ENCODE results near the gene SF3B2.
"Not testable (repeated sequence)": the region's sequence is repeated elsewhere in the genome, so short reads cannot be mapped to it uniquely, and the experiment has no call there.

The SF3B2 gene

GRCh38 chr11:66068154-66068821 is 16.1 kb downstream of the SF3B2 start:
- DNase-seq: peak; percentile 61 to 89 (median 78)
- intact Hi-C loops (cut with DNase I): no loop called here

- peak in 31 of 42 donors; percentile 35 to 76 (median 58) for DNase-seq
- intact Hi-C loops (cut with DNase I): no loop called here
These were observed 17.0 kb downstream of the SF3B2 start for GRCh38 chr11:66068923-66069714.

- intact Hi-C loops (cut with DNase I): no loop called here
- peak in 40 of 42 donors; percentile 53 to 85 (median 68) for DNase-seq
These were observed 17.8 kb downstream of the SF3B2 start, which contains the start of gene PACS1 for GRCh38 chr11:66069715-66070603. Gene PACS1 (plus strand): TSS chr11:66070272. CDS start chr11:66070487, 215 bp downstream.

GRCh38 chr11:66070604-66071380 is 18.6 kb downstream of the SF3B2 start:
- intact Hi-C loops (cut with DNase I): no loop called here
- peak in 33 of 42 donors; percentile 31 to 76 (median 49) for DNase-seq

- DNase-seq: peak in 6 of 42 donors; percentile 19 to 43 (median 26)
These were observed 19.2 kb downstream of the SF3B2 start for GRCh38 chr11:66071381-66071801.

GRCh38 chr11:66072081-66072480 is 19.9 kb downstream of the SF3B2 start:
- peak in 2 of 42 donors; percentile 2 to 22 for DNase-seq
- intact Hi-C loops (cut with DNase I): no loop called here

More at GRCh38 chr11:66071381-66071801, 19.2 kb downstream of the SF3B2 start:
- intact Hi-C loops (cut with DNase I): no loop called here

- intact Hi-C loops (cut with DNase I): no loop called here
- DNase-seq: peak in 1 of 42 donors; percentile 34
These were observed 20.4 kb downstream of the SF3B2 start for GRCh38 chr11:66072518-66072917.

- peak in 1 of 42 donors; percentile 4 for DNase-seq
- intact Hi-C loops (cut with DNase I): no loop called here
These were observed 21.5 kb downstream of the SF3B2 start for GRCh38 chr11:66073669-66074068.

GRCh38 chr11:66075273-66075672 is 23.1 kb downstream of the SF3B2 start:
- DNase-seq: peak in 2 of 42 donors; percentile 1 to 10
- intact Hi-C loops (cut with DNase I): no loop called here

- intact Hi-C loops (cut with DNase I): no loop called here
- DNase-seq: no peak
These were observed 24.4 kb downstream of the SF3B2 start for GRCh38 chr11:66076561-66076960.

GRCh38 chr11:66077927-66078326 is 25.8 kb downstream of the SF3B2 start:
- DNase-seq: no peak
- intact Hi-C loops (cut with DNase I): no loop called here

GRCh38 chr11:66078949-66079348 is 26.8 kb downstream of the SF3B2 start:
- intact Hi-C loops (cut with DNase I): not testable (repeated sequence)

GRCh38 chr11:66080055-66080817 is 28.1 kb downstream of the SF3B2 start:
- intact Hi-C loops (cut with DNase I): no loop called here
- DNase-seq: peak in 3 of 42 donors; percentile 20 to 53 (median 20)

More at GRCh38 chr11:66078949-66079348, 26.8 kb downstream of the SF3B2 start:
- peak in 1 of 42 donors; percentile 8 for DNase-seq

GRCh38 chr11:66081505-66081904 is 29.3 kb downstream of the SF3B2 start:
- DNase-seq: peak in 27 of 42 donors; percentile 14 to 65 (median 39)

GRCh38 chr11:66082946-66083698 is 31.0 kb downstream of the SF3B2 start:
- peak in 2 of 42 donors; percentile 0 to 35 for DNase-seq
- intact Hi-C loops (cut with DNase I): no loop called here

More at GRCh38 chr11:66081505-66081904, 29.3 kb downstream of the SF3B2 start:
- intact Hi-C loops (cut with DNase I): no loop called here

- intact Hi-C loops (cut with DNase I): no loop called here
- DNase-seq: peak in 1 of 42 donors; percentile 20
These were observed 31.6 kb downstream of the SF3B2 start for GRCh38 chr11:66083767-66084166.
